Left lung (tissue), 10 donors: ENCODE data around the gene SYNE2. TPM values are rescaled to one million over a fixed set of nuclear protein-coding genes. Genes with fewer than 3 reads are reported as not detected.

Experiments
- ATAC-seq: fragments of 200-7000 bp; cut with Tn5 transposase; one replicate; pipeline ENCODE4 v1.9.1; 2020; ENCODE audit warnings: moderate library complexity
- DNase-seq, 4 donors: peaks; one replicate each; pipeline ENCODE4 v3.0.0-alpha.2; 2013 to 2020
- H3K27ac ChIP-seq, 2 donors: fragments of 200-600 bp; sonication (generic) in 1 of 2; one replicate each; pipeline versions ENCODE4 v1.5.0 to v1.8.0; 2020 to 2021
- H3K27me3 ChIP-seq, 2 donors: fragments of 200-600 bp; sonication (generic) in 1 of 2; one replicate each; pipeline versions ENCODE4 v1.5.0 to v1.8.0; 2020 to 2021
- H3K36me3 ChIP-seq, 2 donors: fragments of 200-600 bp; sonication (generic) in 1 of 2; one replicate each; pipeline versions ENCODE4 v1.5.0 to v1.8.0; 2020 to 2021
- H3K4me1 ChIP-seq, 2 donors: fragments of 200-600 bp; one replicate each; pipeline ENCODE4 v1.8.0; 2021
- H3K4me3 ChIP-seq, 2 donors: fragments of 200-600 bp; sonication (generic) in 1 of 2; one replicate each; pipeline versions ENCODE4 v1.5.0 to v1.8.0; 2020 to 2021; ENCODE audit warnings: mild to moderate bottlenecking in 1 of 2
- H3K9me3 ChIP-seq, 2 donors: fragments of 200-600 bp; sonication (generic) in 1 of 2; one replicate each; pipeline versions ENCODE4 v1.5.0 to v1.8.0; 2020 to 2021
- CTCF ChIP-seq, 2 donors: fragments of 200-600 bp; sonication (generic) in 1 of 2; IDR thresholded peaks; one replicate each; pipeline versions ENCODE4 v1.5.0 to v1.8.0; 2021; ENCODE audit warnings: antibody characterized with exemption in 2 of 2
- intact Hi-C, 2 donors: fragments of 100-400 bp; cut with DNase I; formaldehyde crosslinking; loops; one replicate each; pipeline versions ENCODE4 v1.11.2 to v1.14.2; 2022
- polyA plus RNA-seq, 6 donors: library from polyadenylated mRNA; unstranded; fragments of 120-200 nt; gene quantifications; one replicate each; pipeline ENCODE4 v1.2.1, GENCODE V29; 2013; ENCODE audit not compliant: insufficient read length in 6 of 6
- total RNA-seq, 2 donors: library from RNA; stranded (reverse); fragmentation: NEBNext Ultra II Directional; extraction: Animal tissue kit (Norgen Biotek cat#: 25700); gene quantifications; one replicate each; pipeline ENCODE4 v1.2.1, GENCODE V29; 2021
- donor health status: DM: no; HTN: yes; CAD: no.
- donor health status: DM: no; HTN: no; CAD: no.

Gene SYNE2
- total and polyA plus RNA-seq, 8 donors, result 59.6 to 109 (median 88.5) TPM

DNA sequence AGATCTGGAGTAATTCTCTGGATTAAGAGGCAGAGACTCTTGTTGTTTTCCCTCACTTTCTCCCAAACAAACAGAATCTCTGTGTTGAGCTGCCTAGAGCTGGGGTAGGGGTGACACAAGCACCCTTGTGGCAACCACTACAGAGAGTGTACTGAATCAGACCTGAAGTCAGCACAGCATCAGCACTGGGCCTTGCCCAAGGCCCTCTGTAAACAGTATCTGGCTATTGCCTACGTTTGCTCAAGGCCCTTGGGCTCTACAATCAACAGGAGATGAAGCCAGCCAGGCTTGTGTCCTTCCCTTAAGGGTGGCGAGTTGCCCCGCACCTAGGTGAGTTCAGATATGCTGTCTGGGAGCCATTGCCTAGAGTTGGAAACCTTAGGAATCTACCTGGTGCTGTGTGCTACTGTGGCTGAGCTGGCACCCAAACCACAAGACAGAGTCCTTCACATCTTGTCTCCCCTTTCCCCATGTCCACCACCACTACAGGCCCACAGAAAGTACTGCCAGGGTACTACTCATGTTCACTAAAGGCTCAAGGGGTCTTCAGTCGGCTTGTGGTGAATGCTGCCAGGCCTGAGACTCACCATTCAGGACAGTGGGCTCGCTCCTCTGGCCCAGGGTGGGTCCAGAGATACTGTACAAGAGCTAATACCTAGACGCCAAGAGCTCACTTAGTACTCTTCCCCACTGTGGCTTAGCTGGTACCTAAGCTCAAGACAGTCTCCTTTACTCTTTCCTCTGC lies 206.8 kb downstream of the SYNE2 start:
- Histone ChIP-seq H3K27ac (no peak overlapping the region), H3K36me3 (peaks cover 0 to 8% of the 10 kb centered on the region in 2 donors), H3K4me1 (no peaks in the 10 kb centered on the region), H3K27me3 (no peaks in the 10 kb centered on the region), H3K4me3 (no peak overlapping the region), H3K9me3 (no peaks in the 10 kb centered on the region)
- DNase-seq (no peak), ATAC-seq (peak; percentile 13)
- intact Hi-C loops, result no loop called here
- no peak for TF ChIP-seq CTCF (IDR thresholded peaks at IDR 0.05)

DNA sequence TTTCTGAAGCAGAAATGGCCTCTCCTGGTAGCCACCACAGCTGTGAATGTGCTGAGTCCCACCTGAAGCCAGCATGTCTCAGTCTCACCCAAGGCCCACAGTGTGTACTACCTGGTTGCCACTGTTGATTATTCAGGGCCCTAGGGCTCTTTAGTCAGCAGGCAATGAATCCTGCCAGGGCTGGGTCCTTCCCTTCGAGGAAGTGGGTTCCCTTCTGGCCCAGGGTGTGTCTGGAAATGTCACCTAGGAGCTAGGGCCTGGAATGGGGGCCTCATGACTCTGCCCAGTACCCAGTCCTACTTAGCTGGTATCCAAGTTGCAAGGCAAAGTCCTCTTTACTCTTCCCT lies 207.4 kb downstream of the SYNE2 start:
- intact Hi-C loops, result no loop called here
- no peak overlapping the region for H3K27ac ChIP-seq
- no peak overlapping the region for H3K4me3 ChIP-seq
- no peaks in the 10 kb centered on the region for H3K27me3 ChIP-seq
- no peak for DNase-seq
- no peak for TF ChIP-seq CTCF (IDR thresholded peaks at IDR 0.05)
- peaks cover 0 to 8% of the 10 kb centered on the region in 2 donors for H3K36me3 ChIP-seq
- ATAC-seq, result no peak
- H3K9me3 ChIP-seq, result no peaks in the 10 kb centered on the region
- no peaks in the 10 kb centered on the region for H3K4me1 ChIP-seq

DNA sequence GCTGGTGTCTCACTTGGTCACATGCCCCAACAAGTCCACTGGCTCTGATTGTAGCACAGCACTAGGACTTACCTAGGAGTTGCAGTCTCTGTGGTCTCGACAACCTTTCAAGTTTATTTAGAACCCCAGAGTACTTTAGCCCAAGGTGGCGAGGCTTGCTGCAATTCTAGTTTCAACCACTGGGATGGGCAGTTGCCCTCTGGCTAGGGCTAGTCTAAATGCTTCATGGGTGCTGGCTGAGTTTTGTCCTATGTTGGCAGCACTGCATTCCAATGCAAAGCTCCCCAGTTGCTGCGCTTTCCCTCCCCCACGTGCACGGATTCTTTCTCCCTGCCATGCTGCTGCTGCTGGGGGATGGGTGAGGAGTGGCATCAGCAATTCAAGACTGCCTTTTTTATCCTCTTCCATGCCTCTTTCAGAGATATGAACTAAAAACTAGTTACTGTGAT lies 207.9 kb downstream of the SYNE2 start:
- Histone ChIP-seq H3K36me3 (peaks cover 0 to 5% of the 10 kb centered on the region in 2 donors), H3K27ac (no peak overlapping the region), H3K4me1 (no peaks in the 10 kb centered on the region), H3K4me3 (no peak overlapping the region), H3K27me3 (no peaks in the 10 kb centered on the region), H3K9me3 (no peaks in the 10 kb centered on the region)
- peak; percentile 15 to 29 for TF ChIP-seq CTCF (IDR thresholded peaks at IDR 0.05)
- intact Hi-C loops, result no loop called here
- DNase-seq (no peak), ATAC-seq (peak; percentile 71)

GRCh38 chr14:64061115-64061514 lies 208.3 kb downstream of the SYNE2 start:
- Histone ChIP-seq H3K9me3 (no peaks in the 10 kb centered on the region), H3K27ac (no peak overlapping the region), H3K4me3 (no peak overlapping the region), H3K27me3 (no peaks in the 10 kb centered on the region), H3K4me1 (no peaks in the 10 kb centered on the region), H3K36me3 (peaks cover 0 to under 1% of the 10 kb centered on the region in 2 donors)
- TF ChIP-seq CTCF (IDR thresholded peaks at IDR 0.05), result no peak
- peak; percentile 47 for ATAC-seq
- DNase-seq, result no peak
- intact Hi-C loops, result no loop called here

DNA sequence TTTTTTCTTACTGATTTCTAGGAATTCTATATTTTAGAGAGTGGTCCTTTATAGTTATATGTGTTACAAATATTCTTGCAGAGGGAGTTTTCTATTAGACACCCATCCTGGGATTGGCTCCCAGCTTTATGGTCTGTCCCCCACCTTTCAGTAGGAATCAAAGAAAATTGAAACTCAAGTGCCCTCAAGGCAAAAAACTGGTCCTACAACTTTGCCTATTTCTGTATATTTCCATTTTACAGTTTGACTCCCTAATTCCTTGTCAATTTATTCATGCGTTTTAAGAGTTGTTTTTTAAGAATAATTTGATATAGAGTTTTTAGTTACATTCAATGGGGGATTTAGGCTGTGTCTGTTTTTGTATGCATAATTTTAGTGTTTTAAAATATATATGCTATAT lies 208.9 kb downstream of the SYNE2 start:
- no peaks in the 10 kb centered on the region for H3K4me1 ChIP-seq
- DNase-seq (no peak), ATAC-seq (no peak)
- no peaks in the 10 kb centered on the region for H3K9me3 ChIP-seq
- no peak overlapping the region for H3K27ac ChIP-seq
- intact Hi-C loops, result no loop called here
- TF ChIP-seq CTCF (IDR thresholded peaks at IDR 0.05), result no peak
- H3K4me3 ChIP-seq, result no peak overlapping the region
- H3K36me3 ChIP-seq, result no peaks in the 10 kb centered on the region
- no peaks in the 10 kb centered on the region for H3K27me3 ChIP-seq
